T-helper 2 cell treated with Interferon-gamma antibody and Interleukin-4, amounts not matched to agents 5 μg/mL and 100 μg/mL, for 36 hours (primary cell): ENCODE data around the gene APOO.

Source experiments
- DNase-seq: peaks from one replicate; pipeline ENCODE4 v3.0.0; 2021; ENCODE audit warnings: low spot score
- H3K27ac Mint-ChIP-seq: one replicate; pipeline ENCODE4 v1.8.0; 2021; ENCODE audit warnings: mild to moderate bottlenecking, mixed read lengths
- H3K27me3 Mint-ChIP-seq: one replicate; pipeline ENCODE4 v1.8.0; 2021; ENCODE audit warnings: low read depth, mixed read lengths
- H3K36me3 Mint-ChIP-seq: one replicate; pipeline ENCODE4 v1.8.0; 2021; ENCODE audit warnings: low read depth, mixed read lengths
- H3K4me1 Mint-ChIP-seq: one replicate; pipeline ENCODE4 v1.8.0; 2021; ENCODE audit warnings: low read depth, mixed read lengths
- H3K4me3 Mint-ChIP-seq: one replicate; pipeline ENCODE4 v1.8.0; 2022; ENCODE audit warnings: mild to moderate bottlenecking, moderate library complexity, mixed read lengths
- H3K9me3 Mint-ChIP-seq: one replicate; pipeline ENCODE4 v1.8.0; 2021; ENCODE audit warnings: mixed read lengths

APOO gene

DNA sequence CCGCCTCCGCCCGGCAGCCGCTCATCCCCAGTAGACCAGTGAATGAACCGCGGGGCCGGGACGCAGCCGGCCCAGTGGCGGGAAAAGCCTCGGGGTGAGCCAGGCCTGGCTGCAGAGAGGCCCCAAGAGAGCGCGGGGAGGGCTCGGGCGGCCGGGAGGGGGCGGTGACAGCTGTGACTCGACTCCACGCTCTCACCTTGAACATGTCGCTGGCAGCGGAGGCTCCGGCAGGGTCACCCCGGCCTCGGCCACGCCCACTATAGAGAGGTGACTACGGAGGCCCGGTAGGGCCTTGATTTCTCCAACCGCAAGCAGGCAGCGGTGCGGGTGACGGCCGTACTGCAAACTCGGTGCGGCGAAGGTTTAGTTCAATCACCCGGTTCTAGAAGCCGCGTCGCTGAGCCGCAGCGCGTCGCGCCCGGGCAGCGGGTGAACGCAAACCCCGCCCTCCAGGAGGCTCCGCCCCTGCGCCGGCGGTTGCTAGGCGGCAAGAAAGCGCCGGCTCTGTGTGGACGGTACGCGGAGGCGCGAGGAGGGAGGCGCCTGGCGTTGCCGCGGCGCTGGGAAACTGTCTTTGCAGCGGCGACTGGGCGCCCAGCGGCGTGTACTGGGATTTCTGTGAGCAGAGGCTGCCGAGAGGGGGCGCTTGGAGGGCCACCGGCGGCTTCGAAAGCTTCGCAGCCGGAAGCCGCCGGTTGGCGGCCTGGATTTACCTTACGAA, at the start of gene APOO, which contains the start of gene CXorf58:
TSS of gene APOO (minus strand) at position 441 of the 721 bp plus-strand sequence. CDS start at position 205, 236 bp downstream.
TSS of gene CXorf58 (plus strand) at position 509 of the 721 bp plus-strand sequence. CDS start 2,297 bp downstream, outside the sequence.
- no peaks in the 10 kb centered on the region for H3K27me3 Mint-ChIP-seq
- peak within 1 kb of the TSS; percentile 85 for H3K27ac Mint-ChIP-seq
- H3K9me3 Mint-ChIP-seq: no peaks in the 10 kb centered on the region
- peak within 1 kb of the TSS; percentile 79 for H3K4me3 Mint-ChIP-seq
- peak; percentile 90 for DNase-seq
- H3K4me1 Mint-ChIP-seq: peaks cover 15% of the 10 kb centered on the region
- no peaks in the 10 kb centered on the region for H3K36me3 Mint-ChIP-seq

DNA sequence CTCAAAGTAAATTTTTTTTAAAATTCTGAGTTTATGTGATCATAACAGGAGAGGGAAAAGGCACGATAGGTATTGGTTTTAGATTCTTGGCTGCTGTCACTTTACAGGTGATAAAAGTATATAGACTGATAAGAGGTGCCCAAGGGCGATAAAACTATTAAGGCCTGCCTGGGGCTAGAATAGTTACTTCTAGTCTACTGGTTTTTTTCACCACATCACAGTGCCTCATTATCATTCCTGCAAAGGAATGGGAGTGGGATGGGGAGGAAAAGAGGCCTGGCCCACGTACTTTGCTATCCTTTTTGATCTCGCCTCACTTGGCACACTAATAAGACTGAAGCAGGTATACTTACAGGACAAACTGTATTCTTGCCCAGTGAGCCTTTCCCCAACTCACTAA, 46.7 kb upstream of the APOO start:
- Mint-ChIP-seq H3K36me3 (peaks cover 2% of the 10 kb centered on the region), H3K9me3 (no peaks in the 10 kb centered on the region), H3K4me3 (no peak overlapping the region), H3K4me1 (peaks cover 25% of the 10 kb centered on the region), H3K27me3 (no peaks in the 10 kb centered on the region), H3K27ac (peak overlapping the region; percentile 20)
- DNase-seq: no peak

DNA sequence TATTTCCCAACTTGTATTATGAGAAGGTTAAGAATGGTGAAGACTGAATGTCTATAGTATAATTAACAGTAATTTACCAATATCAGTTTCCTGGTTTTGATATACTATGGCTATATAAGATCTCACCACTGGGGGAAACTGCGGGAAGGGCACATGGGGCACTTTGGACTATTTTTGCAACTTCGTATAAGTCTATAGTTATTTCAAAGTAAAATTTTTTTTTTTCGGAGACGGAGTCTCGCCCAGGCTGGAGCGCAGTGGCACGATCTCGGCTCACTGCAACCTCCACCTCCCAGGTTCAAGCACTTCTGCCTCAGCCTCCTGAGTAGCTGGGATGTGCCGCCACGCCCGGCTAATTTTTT, 46.2 kb upstream of the APOO start:
- peaks cover 2% of the 10 kb centered on the region for H3K36me3 Mint-ChIP-seq
- no peaks in the 10 kb centered on the region for H3K27me3 Mint-ChIP-seq
- DNase-seq: no peak
- H3K27ac Mint-ChIP-seq: peak overlapping the region; percentile 98
- H3K9me3 Mint-ChIP-seq: no peaks in the 10 kb centered on the region
- peaks cover 23% of the 10 kb centered on the region for H3K4me1 Mint-ChIP-seq
- H3K4me3 Mint-ChIP-seq: peak overlapping the region; percentile 94

DNA sequence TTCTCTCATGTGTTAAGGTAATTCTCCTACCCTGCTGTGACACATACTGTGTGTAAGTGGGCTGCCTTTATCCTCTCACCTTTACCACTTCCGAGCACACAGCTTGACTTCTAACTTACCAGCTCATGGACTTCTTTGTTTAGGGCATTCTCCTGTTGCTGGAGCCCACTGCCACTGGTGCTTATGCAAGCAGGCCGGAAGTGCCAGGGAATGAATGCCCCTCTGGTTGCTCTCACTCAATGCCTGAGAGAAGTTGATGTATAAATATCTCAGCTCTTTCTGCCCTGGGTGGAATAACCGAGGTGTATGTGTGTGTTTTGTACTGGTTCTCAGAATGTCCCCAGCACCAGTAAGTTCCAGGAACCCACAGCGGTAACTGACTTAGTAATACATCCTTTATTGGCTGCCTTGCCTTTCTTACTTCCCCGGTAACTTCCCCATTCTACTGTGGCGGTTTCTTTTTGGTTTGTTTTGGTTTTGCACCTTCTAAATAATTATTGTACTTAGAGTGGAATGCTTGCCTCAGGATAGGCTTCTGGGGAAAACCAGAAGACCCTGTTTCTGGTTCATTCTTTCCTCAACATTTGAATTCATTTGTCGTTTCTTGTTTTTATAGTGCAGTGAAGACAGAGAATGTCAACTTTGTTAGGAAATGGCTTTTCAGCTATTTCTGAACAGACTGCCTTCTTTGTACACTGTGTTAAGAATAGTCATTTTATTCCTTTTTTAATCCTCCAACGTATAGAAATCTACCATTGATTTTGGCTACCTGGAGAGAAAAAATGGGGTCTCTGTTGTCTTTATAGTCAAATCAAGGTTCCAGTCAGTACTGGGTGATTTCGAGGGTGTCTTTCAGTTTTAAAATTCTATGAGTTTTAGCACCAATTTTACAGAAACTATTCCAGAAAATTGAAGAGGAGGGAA, 45.5 kb upstream of the APOO start:
- peaks cover 19% of the 10 kb centered on the region for H3K4me1 Mint-ChIP-seq
- DNase-seq: peak; percentile 51
- H3K27ac Mint-ChIP-seq: peak overlapping the region; percentile 98
- H3K27me3 Mint-ChIP-seq: no peaks in the 10 kb centered on the region
- no peaks in the 10 kb centered on the region for H3K9me3 Mint-ChIP-seq
- H3K36me3 Mint-ChIP-seq: peaks cover 2% of the 10 kb centered on the region
- peak overlapping the region; percentile 94 for H3K4me3 Mint-ChIP-seq

DNA sequence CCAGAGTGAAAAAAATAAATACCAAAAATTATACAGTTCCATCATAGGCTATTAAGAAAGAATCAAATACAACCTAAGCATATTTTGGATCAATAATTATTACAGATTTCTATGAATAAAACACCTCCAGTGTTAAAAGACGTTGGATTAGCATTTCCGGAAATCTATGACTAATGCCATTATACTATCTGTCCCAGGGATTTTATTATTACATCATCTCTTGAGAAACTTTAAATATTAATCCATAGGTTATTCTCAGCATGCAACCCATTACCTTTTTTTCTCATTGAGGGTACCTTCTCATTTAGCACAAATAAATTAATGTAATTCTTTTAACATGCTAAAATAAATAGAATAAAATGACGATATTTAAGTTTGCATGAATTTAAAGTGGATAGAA, 44.7 kb upstream of the APOO start:
- H3K4me1 Mint-ChIP-seq: peaks cover 15% of the 10 kb centered on the region
- no peak overlapping the region for H3K27ac Mint-ChIP-seq
- peaks cover 2% of the 10 kb centered on the region for H3K36me3 Mint-ChIP-seq
- no peaks in the 10 kb centered on the region for H3K9me3 Mint-ChIP-seq
- DNase-seq: no peak
- H3K27me3 Mint-ChIP-seq: no peaks in the 10 kb centered on the region
- H3K4me3 Mint-ChIP-seq: peak overlapping the region; percentile 94

DNA sequence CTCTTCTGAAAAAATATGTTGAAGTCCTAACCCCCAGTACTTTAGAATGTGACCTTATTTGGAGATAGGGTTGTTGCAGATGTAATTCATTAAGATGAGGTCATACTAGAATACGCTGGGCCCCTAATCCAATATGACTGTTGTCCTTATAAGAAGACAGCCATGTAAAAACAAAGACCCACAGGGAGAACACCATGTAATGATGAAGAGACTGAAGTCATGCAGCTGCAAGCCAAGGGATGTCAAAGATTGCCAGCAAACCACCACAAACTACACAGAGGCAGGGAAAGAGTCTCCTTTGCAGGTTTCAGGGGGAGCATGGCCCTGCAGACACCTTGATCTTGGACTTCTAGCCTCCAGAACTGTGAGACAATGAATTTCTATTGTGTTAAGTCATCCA, 37.5 kb upstream of the APOO start:
- no peaks in the 10 kb centered on the region for H3K9me3 Mint-ChIP-seq
- peaks cover 2% of the 10 kb centered on the region for H3K4me1 Mint-ChIP-seq
- no peak for DNase-seq
- no peaks in the 10 kb centered on the region for H3K36me3 Mint-ChIP-seq
- H3K27me3 Mint-ChIP-seq: no peaks in the 10 kb centered on the region
- no peak overlapping the region for H3K27ac Mint-ChIP-seq
- no peak overlapping the region for H3K4me3 Mint-ChIP-seq

DNA sequence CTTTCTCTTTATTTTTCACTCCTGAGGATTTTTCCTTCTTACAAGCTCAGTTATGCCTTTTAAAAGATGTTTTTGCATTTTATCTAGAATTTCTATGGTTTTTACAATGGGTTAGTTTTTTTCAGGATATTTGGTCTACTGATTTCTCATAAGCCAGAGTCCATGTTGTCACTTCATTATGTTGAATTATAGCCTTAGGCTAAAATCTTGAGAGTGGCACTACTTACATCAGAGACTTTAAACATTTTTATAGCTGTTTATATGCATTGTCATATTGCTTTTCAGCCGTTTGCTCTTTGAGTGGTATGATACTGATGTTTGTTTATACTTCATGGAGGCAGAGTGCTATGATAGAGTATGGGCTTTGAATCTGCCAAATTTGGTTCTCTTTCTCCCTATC, 36.5 kb upstream of the APOO start:
- no peak overlapping the region for H3K4me3 Mint-ChIP-seq
- DNase-seq: no peak
- H3K27ac Mint-ChIP-seq: no peak overlapping the region
- no peaks in the 10 kb centered on the region for H3K4me1 Mint-ChIP-seq
- no peaks in the 10 kb centered on the region for H3K9me3 Mint-ChIP-seq
- no peaks in the 10 kb centered on the region for H3K27me3 Mint-ChIP-seq
- no peaks in the 10 kb centered on the region for H3K36me3 Mint-ChIP-seq

DNA sequence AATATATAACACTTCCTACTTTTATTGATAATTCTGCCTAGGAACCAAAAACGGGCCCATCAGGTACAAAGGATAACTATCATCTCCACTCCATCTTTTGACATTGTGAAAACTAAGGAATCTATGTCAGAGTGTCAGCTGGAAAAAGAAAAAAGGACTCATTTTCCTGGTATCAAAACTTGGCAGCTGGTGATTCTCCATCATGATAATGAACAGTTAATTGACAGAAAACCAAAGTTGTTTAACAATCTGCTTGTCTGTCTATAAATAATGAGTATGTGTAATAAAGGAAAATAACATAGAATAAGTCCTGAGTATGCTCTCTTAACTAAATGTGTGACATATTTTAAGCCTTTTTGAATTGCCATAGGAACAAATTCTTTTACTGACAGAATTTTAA, 31.5 kb upstream of the APOO start:
- no peak overlapping the region for H3K27ac Mint-ChIP-seq
- H3K4me3 Mint-ChIP-seq: no peak overlapping the region
- no peaks in the 10 kb centered on the region for H3K4me1 Mint-ChIP-seq
- H3K36me3 Mint-ChIP-seq: no peaks in the 10 kb centered on the region
- H3K27me3 Mint-ChIP-seq: no peaks in the 10 kb centered on the region
- no peaks in the 10 kb centered on the region for H3K9me3 Mint-ChIP-seq
- no peak for DNase-seq

DNA sequence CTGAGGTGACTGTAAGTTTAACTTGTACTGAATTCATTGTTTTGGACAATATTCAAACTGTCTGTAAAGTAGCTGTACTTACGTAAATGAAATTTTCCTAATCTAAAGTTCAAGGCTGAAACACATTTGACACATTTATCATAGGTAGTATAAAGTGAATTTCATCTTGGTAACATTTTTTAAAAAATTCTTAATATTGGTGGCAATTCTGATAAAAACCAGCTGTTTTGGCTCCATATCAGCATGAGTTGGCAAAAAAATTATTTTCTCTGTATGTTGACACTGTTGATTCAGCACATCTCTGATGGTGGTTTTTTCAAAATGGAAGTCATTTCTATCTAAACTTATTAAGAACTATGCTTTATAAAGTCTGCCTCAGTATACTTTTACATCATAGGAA, 31.0 kb upstream of the APOO start:
- Mint-ChIP-seq H3K27ac (no peak overlapping the region), H3K36me3 (no peaks in the 10 kb centered on the region), H3K27me3 (no peaks in the 10 kb centered on the region), H3K4me1 (no peaks in the 10 kb centered on the region), H3K9me3 (no peaks in the 10 kb centered on the region), H3K4me3 (no peak overlapping the region)
- no peak for DNase-seq

DNA sequence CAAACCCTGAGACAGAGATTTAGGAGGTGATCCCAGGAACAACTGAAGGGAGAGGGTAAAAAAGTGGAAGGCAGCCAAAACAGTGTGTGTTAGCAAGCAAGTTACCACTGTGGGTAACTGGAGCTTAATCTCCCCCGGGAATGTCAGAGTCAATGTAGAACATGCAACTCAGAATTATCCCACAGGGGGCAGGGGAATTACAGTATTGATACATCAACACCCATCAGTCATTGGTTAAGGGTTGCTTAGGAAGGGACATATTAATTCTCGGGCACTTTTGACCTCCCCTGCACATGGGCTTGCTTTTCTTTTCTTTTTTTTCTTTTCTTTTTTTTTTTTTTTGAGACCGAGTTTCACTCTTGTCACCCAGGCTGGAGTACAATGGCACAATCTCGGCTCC, 29.4 kb upstream of the APOO start:
- no peaks in the 10 kb centered on the region for H3K9me3 Mint-ChIP-seq
- H3K27ac Mint-ChIP-seq: no peak overlapping the region
- no peaks in the 10 kb centered on the region for H3K27me3 Mint-ChIP-seq
- no peak for DNase-seq
- H3K4me1 Mint-ChIP-seq: peaks cover 5% of the 10 kb centered on the region
- no peak overlapping the region for H3K4me3 Mint-ChIP-seq
- H3K36me3 Mint-ChIP-seq: peaks cover 3% of the 10 kb centered on the region

DNA sequence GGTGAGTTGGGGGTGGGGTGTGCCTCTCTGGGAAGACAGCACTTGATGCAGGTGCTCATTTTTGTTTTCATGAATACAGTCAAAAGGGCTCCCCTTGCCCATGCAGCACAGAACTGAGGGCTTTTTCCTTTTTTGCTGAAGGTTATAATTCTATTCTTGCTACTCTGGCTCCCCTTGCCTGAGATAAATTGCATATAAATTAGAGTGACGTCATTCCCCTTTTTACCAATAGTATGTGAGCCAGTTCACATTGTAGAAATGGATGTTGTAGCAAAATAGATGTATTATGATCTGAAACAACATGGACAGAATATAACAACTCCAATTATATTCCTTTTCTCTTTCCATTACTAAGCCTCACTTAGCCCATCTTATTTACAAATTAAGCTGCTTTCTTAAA, 28.4 kb upstream of the APOO start:
- Mint-ChIP-seq H3K4me3 (no peak overlapping the region), H3K4me1 (peaks cover 12% of the 10 kb centered on the region), H3K36me3 (peaks cover 3% of the 10 kb centered on the region), H3K27me3 (no peaks in the 10 kb centered on the region), H3K27ac (no peak overlapping the region), H3K9me3 (no peaks in the 10 kb centered on the region)
- DNase-seq: no peak

DNA sequence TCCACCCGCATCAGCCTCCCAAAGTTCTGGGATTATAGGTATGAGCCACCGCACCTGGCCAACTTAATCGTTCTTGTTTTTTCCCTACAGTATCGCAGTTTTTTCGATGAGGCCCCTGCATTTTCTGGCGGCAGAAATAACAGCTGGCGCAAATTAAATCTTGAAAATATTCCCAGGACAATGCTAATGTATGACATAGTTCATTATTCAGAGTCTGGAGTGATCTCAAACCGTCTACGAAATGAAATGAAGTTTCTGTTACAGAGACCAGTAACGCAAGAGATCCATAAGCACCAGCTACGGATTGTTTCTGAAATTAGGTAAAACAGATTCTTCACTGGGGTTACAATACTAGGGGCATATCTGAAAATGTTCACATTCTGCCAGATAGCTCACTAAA, 27.4 kb upstream of the APOO start:
- Mint-ChIP-seq H3K27ac (no peak overlapping the region), H3K4me3 (no peak overlapping the region), H3K9me3 (no peaks in the 10 kb centered on the region), H3K36me3 (peaks cover 3% of the 10 kb centered on the region), H3K27me3 (no peaks in the 10 kb centered on the region), H3K4me1 (peaks cover 15% of the 10 kb centered on the region)
- DNase-seq: no peak

DNA sequence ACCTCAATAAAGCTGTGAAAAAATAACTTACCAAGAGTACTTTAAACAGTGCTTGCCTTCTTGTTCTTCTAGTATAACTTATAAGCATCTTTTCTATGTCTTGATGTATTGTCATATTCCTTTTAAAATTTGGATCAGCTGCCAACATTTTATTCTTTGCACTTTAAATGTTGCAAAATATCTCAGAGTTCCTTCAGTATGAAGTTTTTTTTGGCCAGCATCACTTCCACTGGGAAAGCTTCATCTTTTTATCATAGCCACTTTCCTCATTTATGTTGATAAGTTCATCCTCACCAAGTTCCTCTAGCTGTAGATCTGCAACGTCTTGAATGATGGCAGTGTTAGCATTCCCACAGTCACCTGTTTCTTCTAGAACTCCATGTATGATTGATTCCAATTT, 24.3 kb upstream of the APOO start:
- H3K27ac Mint-ChIP-seq: no peak overlapping the region
- H3K4me1 Mint-ChIP-seq: peaks cover 21% of the 10 kb centered on the region
- H3K9me3 Mint-ChIP-seq: no peaks in the 10 kb centered on the region
- H3K36me3 Mint-ChIP-seq: peaks cover 3% of the 10 kb centered on the region
- no peak overlapping the region for H3K4me3 Mint-ChIP-seq
- H3K27me3 Mint-ChIP-seq: no peaks in the 10 kb centered on the region
- no peak for DNase-seq

DNA sequence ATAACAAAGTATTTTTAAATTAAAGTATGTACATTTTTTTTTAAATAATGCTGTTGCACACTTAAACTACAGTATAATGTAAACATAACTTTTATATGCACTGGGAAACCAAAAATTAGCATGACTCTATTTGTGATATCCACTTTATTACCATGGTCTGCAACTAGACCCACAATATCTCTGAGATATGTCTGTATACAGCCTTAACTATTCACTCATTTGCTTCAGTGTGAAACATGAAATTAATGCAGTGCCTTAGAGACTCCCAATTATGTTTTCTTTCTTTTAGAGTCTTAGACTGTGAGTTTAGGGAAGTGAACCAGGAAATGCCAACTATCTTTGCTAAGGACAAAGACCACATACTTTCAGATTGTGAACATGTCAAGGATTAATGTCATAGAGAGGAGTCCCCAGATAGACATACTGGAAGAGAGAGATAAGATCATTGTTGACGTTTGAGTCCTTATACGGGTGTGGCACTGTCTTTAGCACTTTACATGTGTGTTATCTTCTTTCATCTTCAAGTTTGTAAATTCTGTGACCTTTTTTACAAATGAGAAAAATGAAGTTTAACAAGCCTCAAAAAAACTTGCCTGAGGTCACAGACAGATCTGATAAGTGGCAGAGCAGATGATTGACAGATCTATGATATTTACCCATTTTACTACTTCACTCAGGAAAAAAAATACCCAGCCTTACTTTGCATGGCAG, 23.3 kb upstream of the APOO start:
- no peaks in the 10 kb centered on the region for H3K9me3 Mint-ChIP-seq
- H3K27me3 Mint-ChIP-seq: no peaks in the 10 kb centered on the region
- peaks cover 3% of the 10 kb centered on the region for H3K36me3 Mint-ChIP-seq

More for the DNA sequence above, 23.3 kb upstream of the APOO start:
- Mint-ChIP-seq H3K4me3 (peak overlapping the region; percentile 73), H3K27ac (peak overlapping the region; percentile 89), H3K4me1 (peaks cover 21% of the 10 kb centered on the region)
- peak; percentile 8 for DNase-seq
